ENCODE measurements around the gene EXD2. TPM values are rescaled to one million over a fixed set of nuclear protein-coding genes. Genes with fewer than 3 reads are reported as not detected.

Gene EXD2
- total RNA-seq, 1 experiment from 2014 or later, result 20.4 TPM

- in situ Hi-C loops (cut with HindIII; ENCODE audit: low sequenced_read_pairs), result loop anchor here (25.0 kb wide), 1 partner anchor 220 kb away; no protein-coding TSS in a partner anchor
These were observed 51.3 kb downstream of the EXD2 start for GRCh38 chr14:69242311-69243224.

DNA sequence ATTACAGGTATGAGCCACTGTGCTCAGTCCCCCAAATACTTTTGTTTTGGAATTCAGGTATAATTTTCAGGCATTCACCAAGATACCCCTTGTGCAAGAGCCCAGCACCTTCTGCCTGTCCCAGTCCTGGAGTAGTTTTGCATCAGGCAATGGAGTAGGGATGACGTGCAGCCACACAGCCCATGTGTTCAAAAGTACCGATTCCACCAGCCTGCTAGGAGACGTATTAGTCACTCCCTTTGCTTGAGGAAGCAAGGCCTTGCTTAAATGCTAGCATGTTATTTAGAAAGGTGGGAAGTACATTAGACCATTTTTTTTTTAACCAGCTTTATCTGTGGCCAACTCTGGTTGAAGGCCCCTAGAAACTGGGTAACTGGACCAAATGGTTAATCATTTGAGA lies 53.6 kb downstream of the EXD2 start:
- no peak for DNase-seq (ENCODE audit: low spot score)
- in situ Hi-C loops (cut with HindIII; ENCODE audit: low sequenced_read_pairs), result loop anchor here (25.0 kb wide), 1 partner anchor 217 kb away; no protein-coding TSS in a partner anchor

More at GRCh38 chr14:69242311-69243224, 51.3 kb downstream of the EXD2 start:
- DNase-seq (ENCODE audit: low spot score), result peak; percentile 83

- no peak for DNase-seq (ENCODE audit: low spot score)
- in situ Hi-C loops (cut with HindIII; ENCODE audit: low sequenced_read_pairs), result loop anchor here (25.0 kb wide), 1 partner anchor 216 kb away; no protein-coding TSS in a partner anchor
These were observed 55.0 kb downstream of the EXD2 start for GRCh38 chr14:69246331-69246730.

GRCh38 chr14:69247676-69248440 lies 56.6 kb downstream of the EXD2 start:
- in situ Hi-C loops (cut with HindIII; ENCODE audit: low sequenced_read_pairs), result loop anchor here (25.0 kb wide), 1 partner anchor 214 kb away; no protein-coding TSS in a partner anchor
- DNase-seq (ENCODE audit: low spot score), result no peak

GRCh38 chr14:69249603-69250002 lies 58.3 kb downstream of the EXD2 start:
- in situ Hi-C loops (cut with HindIII; ENCODE audit: low sequenced_read_pairs), result loop anchor here (25.0 kb wide), 1 partner anchor 213 kb away; no protein-coding TSS in a partner anchor
- DNase-seq (ENCODE audit: low spot score), result no peak

GRCh38 chr14:69252851-69253250 lies 61.6 kb downstream of the EXD2 start:
- in situ Hi-C loops (cut with HindIII; ENCODE audit: low sequenced_read_pairs), result no loop called here
- no peak for DNase-seq (ENCODE audit: low spot score)

DNA sequence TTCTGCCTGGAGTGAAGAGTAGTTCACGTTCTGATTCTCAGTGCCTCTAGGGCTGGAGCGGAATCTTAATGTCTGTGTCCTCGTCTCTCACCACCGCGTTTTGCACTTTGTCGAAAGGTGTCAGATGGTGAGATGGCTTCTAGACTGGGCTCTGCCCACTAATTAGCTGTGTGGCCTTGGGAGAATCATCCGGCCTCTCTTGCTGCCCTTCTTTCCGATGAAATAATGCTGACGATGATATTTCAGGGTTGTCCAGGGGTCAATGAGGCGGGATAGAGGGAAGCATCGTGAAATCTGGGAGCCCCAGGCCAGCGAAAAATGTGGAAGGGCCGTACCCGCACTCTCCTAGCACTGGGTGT lies 67.8 kb downstream of the EXD2 start:
- DNase-seq (ENCODE audit: low spot score), result peak; percentile 31
- in situ Hi-C loops (cut with HindIII; ENCODE audit: low sequenced_read_pairs), result no loop called here

GRCh38 chr14:69259527-69260189 lies 68.4 kb downstream of the EXD2 start, which contains the start of gene GALNT16:
Gene GALNT16 (plus strand): TSS chr14:69260158. CDS start chr14:69260291, 133 bp downstream.
- in situ Hi-C loops (cut with HindIII; ENCODE audit: low sequenced_read_pairs), result no loop called here
- DNase-seq (ENCODE audit: low spot score), result peak; percentile 66

DNA sequence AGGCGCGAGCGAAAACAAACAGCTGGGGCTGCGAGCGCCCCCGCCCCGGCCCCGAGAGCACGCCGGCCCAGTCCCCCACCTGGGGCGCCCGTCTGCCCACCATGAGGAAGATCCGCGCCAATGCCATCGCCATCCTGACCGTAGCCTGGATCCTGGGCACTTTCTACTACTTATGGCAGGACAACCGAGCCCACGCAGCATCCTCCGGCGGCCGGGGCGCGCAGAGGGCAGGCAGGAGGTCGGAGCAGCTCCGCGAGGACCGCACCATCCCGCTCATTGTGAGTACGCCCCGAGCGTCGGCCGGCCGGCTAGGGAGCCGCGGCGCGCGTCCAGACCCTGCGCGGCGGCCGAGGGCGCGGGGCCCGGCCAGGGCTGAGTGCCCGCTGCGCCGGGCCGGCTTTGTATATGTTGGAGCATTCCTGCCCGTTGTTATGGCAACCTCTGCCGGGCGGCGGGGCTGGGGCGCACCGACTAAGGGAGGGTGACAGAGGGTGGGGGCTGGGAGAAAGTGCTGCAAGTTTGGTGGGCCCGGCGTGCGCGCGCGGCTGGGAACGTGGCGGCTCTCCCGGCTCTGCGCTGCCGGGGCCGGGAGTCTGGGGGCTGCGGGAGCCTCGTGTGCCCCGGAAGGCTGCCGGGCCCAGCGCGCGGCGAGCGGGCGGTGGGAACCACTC lies 69.0 kb downstream of the EXD2 start:
- DNase-seq (ENCODE audit: low spot score), result peak; percentile 27
- in situ Hi-C loops (cut with HindIII; ENCODE audit: low sequenced_read_pairs), result no loop called here

DNA sequence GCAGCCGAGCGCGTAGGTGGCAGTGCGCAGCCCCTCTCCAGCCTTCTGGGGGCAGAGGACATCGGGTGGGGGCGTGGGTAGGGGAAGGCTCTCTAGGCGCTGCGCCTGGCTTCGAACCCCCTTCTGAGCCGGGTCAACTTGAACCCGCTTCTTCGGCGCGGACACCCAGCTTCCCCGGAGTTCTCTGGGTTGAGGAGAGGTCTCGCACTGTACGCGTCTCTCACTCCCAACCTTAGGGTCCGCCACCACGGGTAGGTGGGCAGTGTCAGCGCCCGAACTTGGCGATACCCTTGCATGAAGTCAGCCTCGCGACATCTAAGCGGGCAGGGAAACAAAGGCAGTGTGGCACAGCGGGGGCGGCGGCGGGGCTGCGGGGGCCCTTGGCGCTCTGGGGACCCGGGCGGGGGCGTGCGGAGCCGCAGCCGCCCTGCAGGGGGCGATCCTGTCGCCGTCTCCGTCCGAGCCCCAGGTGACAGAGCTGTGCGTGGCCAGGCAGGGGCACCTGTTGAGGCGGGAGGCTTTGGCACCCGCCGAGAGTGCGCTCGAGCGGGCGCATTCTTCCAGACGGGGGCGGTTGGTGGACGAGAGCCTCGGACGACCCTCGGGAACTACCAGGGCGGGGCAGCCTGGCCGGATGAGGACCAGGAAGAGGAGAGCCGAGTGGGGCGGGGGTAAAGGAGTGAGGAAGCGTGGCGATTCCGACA lies 69.7 kb downstream of the EXD2 start:
- in situ Hi-C loops (cut with HindIII; ENCODE audit: low sequenced_read_pairs), result no loop called here
- DNase-seq (ENCODE audit: low spot score), result peak; percentile 38

- in situ Hi-C loops (cut with HindIII; ENCODE audit: low sequenced_read_pairs), result no loop called here
- peak; percentile 13 for DNase-seq (ENCODE audit: low spot score)
These were observed 70.5 kb downstream of the EXD2 start for GRCh38 chr14:69261761-69262331.

DNA sequence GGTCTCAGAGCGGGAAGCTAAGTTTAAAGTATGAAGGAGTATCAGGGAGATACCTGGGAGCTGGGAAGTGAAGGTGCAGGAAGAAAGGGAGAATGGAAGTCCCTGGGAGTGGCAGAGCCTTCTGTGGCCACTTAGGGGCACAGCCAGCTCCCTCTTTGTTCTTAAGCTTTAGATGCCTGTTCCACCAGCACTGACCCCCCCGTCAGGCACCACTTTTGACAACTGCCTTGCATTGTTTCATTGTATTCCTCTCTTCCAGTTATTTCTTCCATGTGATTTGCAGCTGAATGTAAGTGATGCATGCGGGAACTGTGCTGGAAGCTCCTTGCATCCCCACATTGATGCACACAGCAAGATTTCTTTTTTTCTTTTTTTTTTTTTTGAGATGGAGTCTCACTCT lies 71.2 kb downstream of the EXD2 start:
- in situ Hi-C loops (cut with HindIII; ENCODE audit: low sequenced_read_pairs), result no loop called here
- DNase-seq (ENCODE audit: low spot score), result peak; percentile 19

DNA sequence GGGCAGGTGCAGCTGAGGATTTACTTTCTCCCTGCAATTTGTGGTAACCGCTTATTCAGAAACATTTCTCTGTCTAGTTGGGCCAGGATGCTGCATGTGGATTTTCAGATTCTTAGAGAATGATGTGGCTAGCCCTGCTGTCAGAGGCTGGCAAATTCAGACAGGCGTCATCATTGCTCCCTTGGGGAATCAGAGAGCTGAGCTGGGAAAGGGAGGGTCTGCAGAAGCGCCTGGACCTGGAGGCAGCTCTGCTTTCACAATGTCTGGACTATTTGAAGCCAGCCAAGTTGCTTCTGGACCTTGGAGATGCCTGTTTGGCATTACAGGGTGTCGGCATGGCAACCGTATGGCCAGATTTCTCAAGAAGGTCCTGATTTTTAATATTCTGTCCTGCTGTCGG lies 72.1 kb downstream of the EXD2 start:
- peak; percentile 84 for DNase-seq (ENCODE audit: low spot score)
- in situ Hi-C loops (cut with HindIII; ENCODE audit: low sequenced_read_pairs), result no loop called here

GRCh38 chr14:69263771-69264170 lies 72.5 kb downstream of the EXD2 start:
- in situ Hi-C loops (cut with HindIII; ENCODE audit: low sequenced_read_pairs), result no loop called here

DNA sequence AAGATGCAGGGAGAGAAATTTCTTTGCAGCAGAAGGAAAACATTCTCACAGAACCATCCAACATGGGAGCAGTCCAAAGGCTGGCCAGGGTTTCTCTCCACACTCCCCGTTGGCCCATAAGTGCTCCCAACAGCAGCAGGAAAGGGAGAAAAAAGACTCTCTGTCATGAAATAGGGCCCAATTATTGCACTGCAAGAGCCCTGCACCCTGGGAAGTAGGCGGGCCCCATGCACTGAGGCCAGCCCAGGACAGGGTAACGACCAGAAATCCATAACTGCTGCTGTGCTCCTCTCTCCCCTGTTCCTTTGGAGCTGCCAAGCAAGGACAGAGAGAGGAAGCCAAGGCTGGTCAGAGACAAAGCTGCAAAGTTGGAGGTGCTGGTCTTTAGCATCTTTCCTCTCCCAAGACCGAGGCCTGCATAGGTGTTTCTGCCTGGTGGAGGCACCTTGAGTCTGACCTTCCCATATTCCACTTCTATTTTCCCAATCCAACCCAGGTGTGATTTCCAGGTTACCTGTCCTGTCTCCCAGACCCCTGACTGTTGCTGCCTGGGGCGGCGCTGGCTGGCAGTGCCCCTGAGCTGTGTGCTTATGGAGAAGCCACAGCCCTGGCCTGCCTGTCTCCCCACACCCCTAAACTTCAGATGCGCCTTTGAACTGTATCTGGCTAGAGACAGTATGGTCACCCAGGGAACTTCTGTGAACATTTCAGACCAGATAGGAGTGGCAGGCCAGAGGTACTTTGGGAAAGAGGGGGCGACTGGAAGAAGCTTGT lies 75.5 kb downstream of the EXD2 start:
- no peak for DNase-seq (ENCODE audit: low spot score)
- in situ Hi-C loops (cut with HindIII; ENCODE audit: low sequenced_read_pairs), result no loop called here

More at GRCh38 chr14:69263771-69264170, 72.5 kb downstream of the EXD2 start:
- peak; percentile 89 for DNase-seq (ENCODE audit: low spot score)

GRCh38 chr14:69267492-69267891 lies 76.2 kb downstream of the EXD2 start:
- in situ Hi-C loops (cut with HindIII; ENCODE audit: low sequenced_read_pairs), result no loop called here

DNA sequence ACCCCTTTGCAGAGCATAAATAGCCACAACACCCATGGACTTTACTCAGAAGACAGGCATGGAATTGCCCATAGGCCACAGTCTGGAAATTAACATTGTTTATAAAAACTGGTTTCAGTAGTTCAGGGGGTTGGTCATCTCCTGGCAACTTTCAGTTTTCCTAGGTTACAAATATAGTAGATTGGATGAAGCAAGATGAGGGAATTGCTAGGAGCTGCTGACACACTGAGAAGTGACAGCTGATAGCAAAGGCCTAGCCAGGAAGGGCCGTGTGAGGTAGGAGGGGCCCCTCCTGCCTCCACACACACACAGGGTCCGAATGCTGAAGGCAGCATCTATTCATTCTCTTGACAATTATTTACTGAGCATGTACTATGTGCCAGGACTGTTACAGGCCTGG lies 76.9 kb downstream of the EXD2 start:
- in situ Hi-C loops (cut with HindIII; ENCODE audit: low sequenced_read_pairs), result no loop called here
- DNase-seq (ENCODE audit: low spot score), result no peak

More at GRCh38 chr14:69267492-69267891, 76.2 kb downstream of the EXD2 start:
- no peak for DNase-seq (ENCODE audit: low spot score)

Data from G401 (cell line).